HG03066 (cell line): ENCODE results near the gene SULT4A1.
A peak's percentile ranks its signal among the peaks of the same experiment; 100 is the strongest.
"Not testable (repeated sequence)": the region's sequence is repeated elsewhere in the genome, so short reads cannot be mapped to it uniquely, and the experiment has no call there.

Source experiments
- ATAC-seq: cut with Tn5 transposase; IDR thresholded peaks from one replicate; pipeline ENCODE4 v1.9.1; 2021; ENCODE audit warnings: low read depth; ENCODE audit not compliant: unreplicated experiment

Gene SULT4A1

DNA sequence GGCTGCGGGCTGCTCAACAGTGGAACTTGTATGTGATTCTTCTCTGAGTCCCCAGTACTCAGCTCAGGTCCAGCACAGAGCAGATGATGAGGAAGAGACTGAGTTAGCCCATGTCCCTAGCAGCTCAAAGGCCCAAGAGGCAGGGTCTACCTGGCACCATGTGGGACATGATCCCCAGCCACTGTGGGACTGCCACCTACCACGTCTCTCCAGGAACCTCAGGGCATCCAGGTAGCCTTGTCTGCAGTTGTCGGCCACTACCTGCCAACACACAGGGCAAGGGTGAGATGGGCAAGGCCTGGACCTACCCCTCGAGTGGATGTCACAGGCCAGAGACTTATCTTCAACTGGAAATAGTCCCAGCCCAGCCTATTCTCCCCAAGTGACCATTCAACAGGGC lies 25.1 kb upstream of the SULT4A1 start:
- ATAC-seq, result no peak

- ATAC-seq, result no peak
These were observed 23.9 kb upstream of the SULT4A1 start for GRCh38 chr22:43886231-43886630.

GRCh38 chr22:43885786-43886185 lies 23.5 kb upstream of the SULT4A1 start:
- no peak for ATAC-seq

DNA sequence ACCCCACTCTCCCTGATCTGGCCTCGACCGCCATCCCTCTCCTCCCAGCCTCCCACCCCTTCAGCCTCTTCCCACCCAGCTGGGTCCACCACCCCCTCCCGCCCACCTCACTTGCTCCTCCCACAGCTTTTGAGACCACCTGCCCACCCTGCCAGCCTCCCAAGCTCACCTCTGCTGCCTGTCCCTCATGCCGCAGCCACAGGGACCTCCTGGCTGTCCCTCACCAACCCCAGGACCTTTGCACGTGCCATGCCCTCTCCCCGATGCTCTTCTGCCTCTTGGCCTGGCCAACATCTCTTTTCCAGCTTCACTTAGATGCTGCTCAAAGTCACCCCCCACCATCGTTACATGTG lies 23.0 kb upstream of the SULT4A1 start:
- no peak for ATAC-seq

GRCh38 chr22:43884600-43885318 lies 22.4 kb upstream of the SULT4A1 start:
- peak; percentile 62 for ATAC-seq

DNA sequence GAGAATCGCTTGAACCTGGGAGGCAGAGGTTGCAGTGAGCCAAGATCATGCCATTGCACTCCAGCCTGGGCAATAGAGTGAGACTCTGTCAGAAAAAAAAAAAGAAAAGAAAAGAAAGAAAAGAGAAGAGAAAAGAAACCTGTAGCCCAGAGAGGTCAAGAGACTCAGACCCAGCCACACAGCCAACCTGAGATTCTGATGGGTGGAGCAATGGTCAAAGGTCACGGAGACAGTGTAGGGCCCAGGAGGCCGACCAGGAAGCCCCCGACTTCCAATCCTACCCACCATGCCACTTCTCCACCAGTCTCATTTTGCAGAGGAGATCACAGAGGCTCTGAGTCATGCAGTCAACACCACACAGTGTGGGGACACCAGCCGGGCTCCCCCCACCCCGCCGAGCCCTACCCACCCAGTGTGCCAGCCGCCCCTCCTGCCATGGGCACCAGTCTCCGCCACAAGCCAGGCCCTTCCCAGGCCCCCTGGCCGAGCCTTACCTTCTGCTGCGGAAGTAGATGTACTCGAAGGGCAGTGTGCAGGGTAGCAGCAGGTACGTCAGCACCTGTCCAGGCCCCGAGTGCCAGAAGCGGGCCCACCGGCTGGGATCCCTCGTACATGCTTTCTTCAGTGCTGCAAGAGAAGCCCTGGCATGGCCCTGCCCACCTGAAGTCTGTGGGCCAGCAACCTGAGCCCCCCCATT lies 21.6 kb upstream of the SULT4A1 start:
- ATAC-seq, result no peak

GRCh38 chr22:43883012-43883661 lies 20.8 kb upstream of the SULT4A1 start:
- no peak for ATAC-seq

DNA sequence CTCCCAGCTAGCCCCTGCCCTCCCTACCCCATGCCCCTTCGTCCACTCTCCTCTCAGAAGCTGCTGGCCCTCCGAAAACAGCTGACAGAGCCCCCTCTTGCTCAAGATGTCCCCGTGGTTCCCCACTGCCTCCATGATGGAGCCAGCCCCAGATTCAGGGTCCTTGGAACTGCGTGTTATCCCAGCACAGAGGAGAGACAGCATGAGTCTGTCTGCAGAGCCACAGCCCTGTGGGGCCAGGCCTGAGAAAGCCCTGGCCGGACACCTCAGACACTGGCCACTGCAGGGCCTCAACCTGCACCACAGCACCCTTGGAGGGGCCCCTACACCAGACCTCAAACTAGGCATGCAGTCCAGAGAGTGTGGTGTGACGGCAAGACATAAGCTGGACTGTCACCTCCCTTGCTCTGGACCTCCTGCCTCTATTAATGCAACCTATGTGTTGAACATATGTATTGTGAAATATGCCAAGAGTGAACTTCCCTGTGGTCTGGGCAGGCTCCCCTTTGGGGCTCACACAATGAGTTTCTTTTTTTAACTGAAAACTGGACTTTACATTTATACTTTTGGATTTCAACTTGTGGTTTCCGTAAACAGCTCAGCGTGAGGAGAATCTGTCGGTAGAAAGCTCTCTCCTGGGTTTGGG lies 19.9 kb upstream of the SULT4A1 start:
- ATAC-seq, result no peak

DNA sequence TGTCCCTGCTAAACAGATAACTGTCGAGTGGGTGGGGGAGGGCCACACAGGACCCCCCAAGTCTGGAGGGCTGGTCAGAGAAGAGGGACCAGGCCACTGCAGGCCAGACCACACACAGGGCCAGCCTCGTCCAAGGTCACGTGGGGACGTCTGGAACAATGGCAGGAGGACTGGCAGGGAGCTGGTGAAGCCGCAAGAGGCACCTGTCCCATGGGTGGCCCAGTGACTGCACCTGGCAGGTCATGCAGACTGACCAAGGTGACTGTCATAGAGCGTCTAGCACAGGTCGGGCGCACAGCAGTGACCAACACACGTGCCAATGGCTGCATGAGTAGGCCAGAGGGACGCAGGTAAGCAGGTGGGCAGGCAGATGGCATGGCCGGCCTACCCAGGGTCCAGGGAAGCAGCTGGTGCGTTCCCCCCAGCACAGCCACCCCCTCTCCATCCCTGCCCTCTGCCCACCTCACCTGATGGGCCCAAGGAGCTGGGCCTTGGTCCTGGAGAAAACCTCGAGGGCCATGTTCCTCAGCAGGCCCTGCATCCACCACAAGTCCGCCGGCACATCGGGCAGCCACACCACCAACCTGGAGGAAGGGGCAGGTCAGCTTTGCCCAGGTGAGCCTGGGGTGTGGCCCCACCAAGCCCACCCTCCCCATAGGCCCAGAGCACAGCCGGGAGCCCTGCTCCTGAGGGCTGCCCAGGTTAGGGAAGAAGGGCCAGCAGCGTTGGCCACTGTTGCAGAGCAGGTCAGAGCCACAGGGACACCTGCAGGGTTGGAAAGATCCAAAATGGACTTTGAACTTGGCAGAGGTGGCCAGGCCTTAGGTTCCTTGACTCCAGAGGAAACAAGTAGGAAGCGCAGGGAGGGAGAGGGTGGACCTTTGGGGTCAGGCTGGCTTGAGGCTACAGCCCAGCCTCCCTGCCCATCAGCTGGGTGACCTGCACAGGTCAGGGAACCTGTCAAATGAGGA lies 19.1 kb upstream of the SULT4A1 start:
- no peak for ATAC-seq

GRCh38 chr22:43880541-43880991 lies 18.3 kb upstream of the SULT4A1 start:
- no peak for ATAC-seq

DNA sequence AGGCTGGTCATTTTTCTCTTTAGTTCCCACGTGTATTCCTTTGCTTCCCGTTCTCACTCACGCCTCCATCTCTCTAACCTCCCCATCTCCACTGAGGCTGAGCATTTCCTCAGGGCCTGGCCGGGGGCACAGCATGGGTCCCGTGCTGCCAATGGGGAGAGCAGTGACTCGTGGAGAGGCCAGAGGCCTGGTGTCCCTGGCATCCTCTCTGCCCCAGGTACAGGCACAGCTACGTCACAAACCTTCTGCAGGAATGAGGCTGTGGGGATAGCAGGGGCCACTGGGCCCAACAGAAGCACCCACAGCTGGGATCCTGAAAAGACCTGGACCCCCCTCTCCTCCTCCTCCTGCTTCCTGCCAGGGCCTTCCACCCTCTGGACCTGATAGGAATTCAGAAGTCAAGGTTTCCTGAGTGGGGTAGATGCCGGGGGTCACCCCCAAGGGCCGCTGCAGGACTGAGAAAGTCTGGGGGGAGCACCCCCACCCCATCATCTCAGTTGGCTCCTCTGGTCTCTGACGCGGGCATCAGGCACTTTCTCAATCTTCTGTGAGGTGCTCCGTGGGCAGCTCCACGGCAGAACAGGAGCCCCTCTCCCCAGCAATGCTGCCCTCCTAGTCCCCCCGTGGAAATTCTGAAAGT lies 17.7 kb upstream of the SULT4A1 start:
- ATAC-seq, result no peak

GRCh38 chr22:43878831-43879550 lies 16.7 kb upstream of the SULT4A1 start:
- no peak for ATAC-seq

DNA sequence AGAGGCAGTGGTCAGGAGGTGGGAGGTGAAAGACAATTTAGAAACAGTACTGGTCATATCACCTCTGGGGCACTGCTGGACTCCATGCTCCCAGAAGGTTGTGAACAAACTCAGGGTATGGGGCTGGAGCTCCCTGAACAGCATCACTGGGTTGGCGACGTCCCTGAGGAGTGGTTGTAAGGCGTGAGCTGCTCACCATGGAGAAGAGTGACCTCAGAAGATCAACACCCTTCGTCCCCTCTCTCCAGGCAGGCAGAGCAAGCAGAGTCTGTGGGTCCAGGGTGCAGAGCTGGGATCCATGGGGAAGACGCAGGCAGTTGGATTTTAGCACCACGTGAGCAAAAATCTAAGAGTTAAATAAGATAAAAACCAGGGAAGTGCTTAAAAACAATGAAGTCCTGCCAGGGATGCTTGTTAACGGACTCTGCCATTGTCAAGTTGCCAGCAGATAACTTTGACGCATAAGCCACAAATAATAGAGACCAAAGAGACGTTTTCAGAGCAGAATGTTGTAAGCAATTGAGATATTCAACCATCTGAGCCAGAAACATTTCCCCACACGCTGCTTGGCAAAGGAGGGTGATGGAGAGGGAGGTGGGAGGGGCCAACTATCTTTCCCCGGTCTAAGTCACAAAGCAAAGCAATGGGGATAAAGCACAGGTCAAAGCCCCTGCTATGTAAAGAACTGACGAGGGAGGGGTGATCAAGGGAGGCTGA lies 15.9 kb upstream of the SULT4A1 start:
- no peak for ATAC-seq

- no peak for ATAC-seq
These were observed 14.7 kb upstream of the SULT4A1 start for GRCh38 chr22:43876866-43877509.

DNA sequence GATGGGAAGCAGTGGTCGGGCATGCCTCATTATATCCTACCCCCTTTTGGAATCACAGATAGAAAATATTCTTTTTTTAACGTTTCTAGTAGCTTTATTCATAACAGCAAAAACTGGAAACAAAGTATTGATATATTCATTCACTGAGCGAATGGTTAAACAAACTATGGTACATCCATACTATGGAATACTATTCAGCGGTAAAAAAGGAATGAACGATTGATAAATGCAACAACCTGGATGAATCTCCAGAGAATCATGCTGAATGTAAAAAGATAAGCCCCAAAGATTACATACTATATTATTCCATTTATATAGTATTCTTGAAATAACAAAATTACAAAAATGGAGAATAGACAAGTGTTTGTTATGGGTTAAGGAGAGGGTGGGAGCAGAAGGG lies 7.5 kb upstream of the SULT4A1 start:
- ATAC-seq, result no peak

GRCh38 chr22:43869001-43869400 lies 6.7 kb upstream of the SULT4A1 start:
- ATAC-seq, result not testable (repeated sequence)

DNA sequence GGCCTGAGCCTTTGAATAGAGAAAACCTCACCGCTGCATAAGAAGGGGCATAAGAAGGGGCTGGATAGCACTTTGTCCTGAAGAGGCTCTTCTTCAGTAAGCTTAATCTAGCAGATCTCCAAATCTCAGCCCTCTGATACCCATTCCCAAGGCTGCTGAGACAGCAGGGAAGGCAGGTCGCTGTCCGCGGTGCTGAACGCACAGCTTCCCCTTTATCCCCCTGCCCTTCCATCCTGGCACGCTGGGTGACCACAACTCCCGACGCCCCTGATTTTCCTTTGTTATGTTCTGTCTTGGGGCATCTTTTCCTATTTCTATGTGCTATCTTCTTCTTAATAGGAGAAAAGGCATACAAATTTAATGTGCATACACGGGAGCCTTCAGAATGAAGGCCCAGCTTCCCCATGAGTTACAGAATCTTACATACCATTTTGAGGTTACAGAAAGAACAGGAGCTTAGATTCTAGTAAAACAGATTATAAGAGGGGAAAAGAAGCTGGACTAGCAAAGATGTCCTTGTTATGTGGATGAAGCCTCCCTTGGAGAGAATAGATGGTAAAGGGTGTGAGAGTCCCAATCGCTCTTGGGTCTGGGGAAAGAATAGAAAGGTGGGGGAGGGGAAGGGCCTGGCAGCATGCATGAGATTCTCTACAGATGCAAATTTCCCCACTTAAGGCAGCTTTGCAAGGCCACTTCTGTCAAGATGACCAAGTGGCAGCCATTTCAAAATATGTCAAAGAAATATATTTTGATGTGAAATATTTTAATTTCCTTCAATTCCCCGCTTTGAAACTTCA lies 5.7 kb upstream of the SULT4A1 start:
- no peak for ATAC-seq
